HTR-8/SVneo (cell line): ENCODE data around the gene ANKRD40.
"Not testable (repeated sequence)": the region's sequence is repeated elsewhere in the genome, so short reads cannot be mapped to it uniquely, and the experiment has no call there.

ENCODE experiments used
- DNase-seq: peaks from one replicate; pipeline ENCODE4 v3.0.0; 2011; ENCODE audit warnings: low spot score, mixed read lengths; ENCODE audit not compliant: insufficient read length
- FAIRE-seq: peaks from 2 replicates; lab custom pipeline; 2011; peaks lifted over from hg19 to GRCh38; lab: Jason Lieb, UNC

Gene ANKRD40

DNA sequence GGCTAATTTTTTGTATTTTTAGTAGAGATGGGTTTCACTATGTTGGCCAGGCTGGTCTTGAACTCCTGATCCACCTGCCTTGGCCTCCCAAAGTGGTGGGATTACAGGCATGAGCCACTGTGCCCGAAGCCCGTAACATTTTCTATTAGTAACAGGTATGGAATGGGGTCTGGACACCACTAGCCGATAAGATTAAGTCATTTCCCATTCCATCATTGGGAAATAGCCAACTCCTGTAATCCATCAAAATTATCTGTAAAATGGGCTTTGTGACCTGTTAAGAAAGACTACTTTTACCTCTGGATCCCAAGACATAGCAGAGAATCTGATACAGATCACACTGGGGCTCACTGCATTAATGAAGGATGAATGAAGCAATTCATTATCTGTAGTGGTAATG is 7.8 kb upstream of the ANKRD40 start:
- no peak for FAIRE-seq
- no peak for DNase-seq

DNA sequence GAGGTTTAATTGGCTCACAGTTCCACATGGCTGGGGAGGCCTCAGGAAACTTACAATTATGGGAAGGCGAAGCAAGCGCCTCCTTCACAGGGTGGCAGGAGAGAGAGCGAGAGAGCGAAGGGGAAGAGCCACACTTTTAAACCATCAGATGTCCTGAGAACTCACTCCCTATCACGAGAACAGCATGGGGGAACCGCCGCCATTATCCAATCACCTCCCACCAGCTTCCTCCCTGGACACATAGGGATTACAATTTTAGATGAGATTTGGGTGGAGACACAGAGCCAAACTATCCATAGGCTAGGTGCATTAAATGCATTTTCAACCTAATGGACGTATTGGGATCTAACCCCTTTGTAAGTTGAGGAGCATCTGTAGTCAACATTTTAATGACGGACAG is 4.9 kb upstream of the ANKRD40 start:
- DNase-seq (no peak), FAIRE-seq (no peak)

DNA sequence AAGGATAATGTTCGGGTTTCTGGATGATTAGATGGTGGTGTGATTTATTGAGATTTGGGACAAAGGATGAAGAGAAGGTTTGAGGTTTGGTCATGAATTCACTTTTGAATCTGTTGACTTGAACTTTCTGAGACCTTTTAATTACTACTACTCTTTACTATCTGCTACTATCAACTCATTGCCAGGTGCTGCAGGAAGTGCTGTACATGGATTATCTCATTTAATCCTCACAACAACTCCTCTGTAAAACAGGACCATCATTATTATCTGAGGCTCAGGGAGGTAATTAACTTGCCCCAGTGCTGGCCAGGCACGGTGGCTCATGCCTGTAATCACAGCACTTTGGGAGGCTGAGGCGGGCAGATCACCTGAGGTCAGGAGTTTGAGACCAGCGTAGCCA is 2.9 kb upstream of the ANKRD40 start:
- FAIRE-seq (no peak), DNase-seq (no peak)

GRCh38 chr17:50710025-50710424 is 2.3 kb upstream of the ANKRD40 start:
- DNase-seq: no peak
- no peak for FAIRE-seq

- FAIRE-seq: not testable (repeated sequence)
These were observed 1.3 kb upstream of the ANKRD40 start for GRCh38 chr17:50709053-50709452.

DNA sequence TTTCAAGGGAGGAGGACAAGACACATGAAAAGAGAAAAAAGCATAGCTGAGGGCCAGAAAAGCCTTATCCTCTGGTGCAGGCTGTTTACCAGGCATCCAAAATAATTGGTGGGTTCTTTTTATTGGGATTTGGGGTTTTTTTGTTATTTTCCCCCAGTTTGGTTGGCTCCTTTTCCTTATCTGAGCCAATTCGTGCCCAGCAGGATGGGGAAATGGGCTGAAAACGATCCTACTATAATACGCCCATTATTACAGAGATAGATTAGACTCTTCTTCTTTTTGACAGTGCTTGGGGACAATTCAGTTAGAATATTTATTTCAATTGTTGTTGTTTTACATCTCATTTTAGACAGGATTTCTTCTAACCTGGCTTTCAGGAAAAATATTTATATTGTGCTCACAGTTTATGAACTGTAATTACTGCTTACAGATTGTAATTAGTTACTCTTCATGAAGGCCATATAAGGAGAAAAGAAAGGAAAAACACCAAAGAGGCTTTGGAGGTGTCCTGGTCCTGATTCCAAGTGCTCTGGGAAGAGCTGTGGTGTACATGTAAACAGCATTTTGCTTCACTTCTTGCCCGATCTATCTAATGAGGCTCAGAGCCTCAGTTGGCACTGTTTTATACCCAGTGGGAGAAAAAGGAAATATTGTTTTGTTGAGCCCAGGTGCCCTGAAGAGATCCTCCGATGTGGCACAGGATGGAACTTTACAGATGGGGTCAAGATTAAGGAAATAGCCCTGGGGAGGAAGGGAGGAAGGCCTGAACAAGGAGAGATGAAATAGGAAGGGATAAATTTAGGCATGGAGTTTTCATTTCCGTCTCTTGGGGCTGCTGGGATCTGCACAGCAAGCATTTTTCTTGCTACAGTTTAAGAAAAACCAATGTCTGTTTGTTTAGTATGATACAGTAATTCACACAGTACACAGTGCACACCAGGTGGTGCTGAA is 611 bp upstream of the ANKRD40 start:
- FAIRE-seq (peak; percentile 33), DNase-seq (no peak)

More at GRCh38 chr17:50709053-50709452, 1.3 kb upstream of the ANKRD40 start:
- DNase-seq: not testable (repeated sequence)

- FAIRE-seq: no peak
- DNase-seq: no peak
These were observed 4.6 kb downstream of the ANKRD40 start for GRCh38 chr17:50703162-50703561.

DNA sequence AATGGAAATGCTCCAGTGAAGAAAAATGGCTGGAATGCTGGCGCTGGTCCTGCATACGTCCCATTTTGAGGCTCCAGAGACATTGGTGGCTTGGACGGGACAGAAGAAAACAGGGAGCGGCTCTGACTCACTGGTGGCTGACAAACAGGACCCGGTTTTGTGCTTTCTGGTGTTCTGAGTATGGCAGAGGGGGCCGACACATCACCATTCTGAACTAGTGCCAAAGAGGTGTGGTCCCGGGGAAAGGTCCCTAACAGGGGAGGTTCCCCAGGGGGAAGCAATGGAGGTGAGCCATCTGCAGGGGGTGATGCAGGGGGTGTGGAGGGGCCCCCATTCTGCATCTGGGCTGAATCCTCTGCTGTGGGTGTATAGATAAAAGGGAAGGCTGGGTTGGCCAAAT is 8.3 kb downstream of the ANKRD40 start:
- no peak for DNase-seq

GRCh38 chr17:50697663-50698272 is 9.9 kb downstream of the ANKRD40 start:
- FAIRE-seq: no peak
- no peak for DNase-seq

More for the DNA sequence above, 8.3 kb downstream of the ANKRD40 start:
- FAIRE-seq: no peak

- FAIRE-seq (peak; percentile 4), DNase-seq (no peak)
These were observed 10.7 kb downstream of the ANKRD40 start for GRCh38 chr17:50697062-50697461.

- FAIRE-seq: no peak
- no peak for DNase-seq
These were observed 11.3 kb downstream of the ANKRD40 start for GRCh38 chr17:50696365-50696879.

DNA sequence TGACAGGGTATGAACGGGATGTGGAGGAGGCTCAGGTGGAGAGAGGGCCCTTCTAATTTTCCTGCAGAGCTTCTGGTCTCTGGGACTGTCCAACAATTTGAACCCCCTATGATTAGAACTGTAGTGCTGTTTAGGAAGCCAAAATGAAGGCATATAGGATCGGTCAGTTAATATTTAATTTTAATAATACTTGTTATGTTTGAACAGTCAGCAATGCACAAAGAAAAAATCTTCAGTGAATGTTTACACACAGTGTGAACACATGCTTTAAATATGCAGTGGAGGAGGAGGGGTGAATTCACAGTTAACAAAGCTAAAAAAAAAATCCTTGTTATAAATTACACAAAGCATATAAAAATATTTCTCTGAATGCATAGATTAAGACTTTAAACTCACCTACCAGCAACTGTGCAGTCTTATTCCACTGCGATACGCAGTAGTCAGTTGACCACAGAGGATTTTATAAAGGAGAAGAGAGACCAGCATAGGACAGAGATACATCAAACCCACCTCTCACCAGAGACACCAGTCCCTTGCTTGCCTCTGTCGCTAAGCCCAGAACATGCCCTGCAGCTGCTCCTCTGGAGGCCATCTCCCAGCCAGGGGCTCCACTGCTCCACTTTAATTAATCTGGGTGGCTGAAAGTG is 14.6 kb downstream of the ANKRD40 start:
- no peak for FAIRE-seq
- DNase-seq: no peak

DNA sequence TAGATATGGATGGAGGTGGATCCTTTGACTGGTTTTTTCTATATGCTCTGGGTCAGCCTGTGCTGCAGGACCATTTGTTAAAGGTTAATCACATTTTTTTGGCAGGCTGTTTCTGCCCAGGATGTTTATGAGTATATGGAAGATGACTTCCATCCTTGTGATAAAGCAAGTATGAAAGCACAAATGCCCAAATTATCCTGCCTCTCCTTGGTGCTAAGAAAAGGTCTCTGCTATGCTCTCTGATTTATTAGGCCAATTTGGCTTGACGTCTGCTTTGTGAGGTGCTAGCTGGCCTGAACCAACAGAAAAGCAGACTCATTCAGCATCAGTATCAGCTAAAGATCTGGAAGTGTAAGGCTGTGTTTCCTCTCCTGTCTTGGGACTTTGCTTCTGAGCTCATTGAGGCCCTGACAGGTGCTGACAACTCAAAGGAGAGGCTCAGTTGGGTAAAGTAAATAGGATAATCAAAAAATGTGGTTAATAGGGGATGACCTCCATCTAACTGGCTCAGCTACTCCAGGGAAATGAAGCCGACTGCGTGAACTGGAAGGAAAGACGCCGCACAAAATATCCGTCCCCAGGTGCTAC is 15.2 kb downstream of the ANKRD40 start:
- no peak for FAIRE-seq
- DNase-seq: no peak

- no peak for FAIRE-seq
- no peak for DNase-seq
These were observed 15.9 kb downstream of the ANKRD40 start for GRCh38 chr17:50691550-50692447.

DNA sequence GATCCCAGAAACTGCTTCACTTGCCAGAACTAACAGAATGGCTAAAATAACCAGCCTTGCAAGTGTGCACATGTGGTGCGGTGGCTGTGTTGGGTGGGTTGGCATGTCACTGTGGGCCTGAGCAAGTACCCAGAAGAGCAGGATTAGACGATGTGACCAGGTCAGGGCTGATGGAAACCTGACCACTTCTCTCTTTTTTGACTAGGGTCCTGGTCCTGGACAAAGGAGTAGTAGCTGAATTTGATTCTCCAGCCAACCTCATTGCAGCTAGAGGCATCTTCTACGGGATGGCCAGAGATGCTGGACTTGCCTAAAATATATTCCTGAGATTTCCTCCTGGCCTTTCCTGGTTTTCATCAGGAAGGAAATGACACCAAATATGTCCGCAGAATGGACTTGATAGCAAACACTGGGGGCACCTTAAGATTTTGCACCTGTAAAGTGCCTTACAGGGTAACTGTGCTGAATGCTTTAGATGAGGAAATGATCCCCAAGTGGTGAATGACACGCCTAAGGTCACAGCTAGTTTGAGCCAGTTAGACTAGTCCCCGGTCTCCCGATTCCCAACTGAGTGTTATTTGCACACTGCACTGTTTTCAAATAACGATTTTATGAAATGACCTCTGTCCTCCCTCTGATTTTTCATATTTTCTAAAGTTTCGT is 16.7 kb downstream of the ANKRD40 start:
- no peak for FAIRE-seq
- no peak for DNase-seq

- FAIRE-seq: peak; percentile 59
These were observed 17.5 kb downstream of the ANKRD40 start for GRCh38 chr17:50689956-50690886.

DNA sequence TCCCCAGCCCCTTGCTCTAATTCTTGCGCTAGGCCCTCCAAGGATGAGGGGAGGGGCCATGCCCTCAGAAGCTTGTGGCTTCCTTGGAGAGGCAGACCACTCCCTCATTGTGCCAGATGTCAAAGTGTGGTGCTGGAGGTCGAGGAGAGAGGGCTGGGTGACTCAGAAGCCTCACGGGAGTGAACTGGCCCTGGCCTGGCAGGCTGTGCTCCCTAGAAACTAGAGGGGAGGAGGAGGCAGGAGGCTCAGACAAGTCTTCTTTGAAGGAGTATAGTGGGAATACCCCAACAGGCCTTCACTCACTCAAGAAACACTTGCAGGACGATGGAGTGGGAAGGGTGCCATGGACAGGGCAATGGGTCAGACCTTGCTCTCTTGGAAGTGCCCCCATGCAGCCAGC is 18.5 kb downstream of the ANKRD40 start:
- DNase-seq (peak; percentile 69), FAIRE-seq (peak; percentile 51)

More at GRCh38 chr17:50689956-50690886, 17.5 kb downstream of the ANKRD40 start:
- DNase-seq: no peak

DNA sequence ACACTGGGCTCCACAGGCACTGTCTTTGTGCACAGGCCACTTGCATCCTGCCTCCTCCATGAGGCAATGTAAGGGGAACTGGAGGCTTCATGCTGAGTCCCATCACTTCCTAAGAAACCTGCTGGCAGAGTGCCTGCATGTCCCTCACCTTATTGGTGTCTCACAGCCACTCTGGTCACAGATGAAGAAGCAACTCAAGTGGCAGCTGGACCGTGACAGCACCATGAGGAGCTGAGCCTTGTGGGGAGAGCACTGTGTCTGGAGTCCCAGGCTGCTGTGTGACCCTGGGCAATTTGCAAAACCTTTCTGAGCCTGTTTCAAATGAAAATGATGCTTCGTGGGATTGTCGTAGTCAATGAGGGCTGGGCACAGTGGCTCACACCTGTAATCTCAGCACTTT is 19.5 kb downstream of the ANKRD40 start:
- no peak for DNase-seq
- FAIRE-seq: peak; percentile 20
